GM21619 (cell line): ENCODE measurements around the gene RNF34.

Source experiments
- ATAC-seq: cut with Tn5 transposase; IDR thresholded peaks from one replicate; pipeline ENCODE4 v1.9.1; 2021; ENCODE audit not compliant: unreplicated experiment

RNF34 gene

GRCh38 chr12:121465921-121466793 lies 66.2 kb downstream of the RNF34 start:
- peak; percentile 12 for ATAC-seq

GRCh38 chr12:121466794-121467637 lies 67.1 kb downstream of the RNF34 start:
- ATAC-seq, result peak; percentile 83

- peak; percentile 25 for ATAC-seq
Measured at GRCh38 chr12:121467638-121468498, 68.0 kb downstream of the RNF34 start.

- no peak for ATAC-seq
Measured at GRCh38 chr12:121468499-121468801, 68.5 kb downstream of the RNF34 start.

- ATAC-seq, result no peak
Measured at GRCh38 chr12:121470751-121471150, 70.8 kb downstream of the RNF34 start.

GRCh38 chr12:121472150-121472905 lies 72.4 kb downstream of the RNF34 start:
- ATAC-seq, result no peak
